Heart left ventricle (tissue), 16 donors: ENCODE results near the gene SGSH. TPM values are rescaled to one million over a fixed set of nuclear protein-coding genes. Genes with fewer than 3 reads are reported as not detected.

Experiments
- ATAC-seq, 4 donors: fragments of 200-7000 bp; cut with Tn5 transposase; one replicate each; pipeline ENCODE4 v1.9.1; 2020 to 2022; ENCODE audit warnings: moderate library complexity in 4 of 4, mild to moderate bottlenecking in 3 of 4, moderate number of reproducible peaks in 1 of 4
- DNase-seq, 5 donors: peaks; one replicate each; pipeline ENCODE4 v3.0.0-alpha.2; 2020
- H3K27ac ChIP-seq, 12 donors: fragments of 200-600 bp; sonication (generic) in 4 of 12; one replicate each; pipeline versions ENCODE4 v1.5.0 to v1.8.0; 2016 to 2022; ENCODE audit warnings: mild to moderate bottlenecking in 2 of 12
- H3K27me3 ChIP-seq, 9 donors: fragments of 200-600 bp; sonication (generic) in 2 of 9; one replicate each; pipeline versions ENCODE4 v1.5.1 to v1.8.0; 2016 to 2022; ENCODE audit warnings: mild to moderate bottlenecking in 3 of 9
- H3K36me3 ChIP-seq, 9 donors: fragments of 200-600 bp; sonication (generic) in 2 of 9; one replicate each; pipeline versions ENCODE4 v1.5.0 to v1.8.0; 2018 to 2022; ENCODE audit warnings: mild to moderate bottlenecking in 2 of 9
- H3K4me1 ChIP-seq, 12 donors: fragments of 200-600 bp; sonication (generic) in 4 of 12; one replicate each; pipeline versions ENCODE4 v1.5.0 to v1.8.0; 2016 to 2022; ENCODE audit warnings: mild to moderate bottlenecking in 3 of 12
- H3K4me3 ChIP-seq, 12 donors: fragments of 200-600 bp; sonication (generic) in 4 of 12; one replicate each; pipeline versions ENCODE4 v1.5.0 to v1.8.0; 2017 to 2022; ENCODE audit warnings: mild to moderate bottlenecking in 9 of 12, moderate library complexity in 4 of 12
- H3K9me3 ChIP-seq, 12 donors: fragments of 200-600 bp; sonication (generic) in 4 of 12; one replicate each; pipeline versions ENCODE4 v1.5.0 to v1.8.0; 2016 to 2022; ENCODE audit warnings: mild to moderate bottlenecking in 1 of 12
- POLR2A ChIP-seq, 2 donors: fragments of 450-650 bp; IDR thresholded peaks; one replicate each; pipeline ENCODE4 v1.6.1; 2017; ENCODE audit warnings: antibody characterized with exemption in 2 of 2, mild to moderate bottlenecking in 2 of 2, moderate library complexity in 2 of 2
- whole genome bisulfite sequencing, 4 donors: extraction: QIAGEN DNeasy Blood & Tissue Kit in 2 of 4; methylation state at CpG; one replicate each; pipeline versions ENCODE4 v1.1.5 to v1.1.7; 2013 to 2018; 5-methylcytosine and 5-hydroxymethylcytosine counted together
- intact Hi-C, 10 donors: fragments of 100-400 bp; cut with DNase I; formaldehyde crosslinking; loops; one replicate each; pipeline versions ENCODE4 v1.11.1 to v1.14.2; 2022
- polyA plus RNA-seq, 2 donors: library from polyadenylated mRNA; stranded (reverse); fragments of 200-250 nt; gene quantifications; one replicate each; pipeline ENCODE4 v1.2.3, GENCODE V29; 2013
- total RNA-seq, 9 donors: library from RNA; depleted of rRNA in 2 of 9; stranded (reverse); fragments of >200 nt in 2 of 9; fragmentation: NEBNext Ultra II Directional in 3 of 9; extraction: Animal tissue kit (Norgen Biotek cat#: 25700) in 3 of 9; gene quantifications; one replicate each; pipeline versions ENCODE4 v1.1.0 to v1.2.4, GENCODE V29; 2016 to 2023
- TF ChIP-seq, protein P1 (sequence below), 12 donors: fragments of 200-600 bp; sonication (generic) in 4 of 12; IDR thresholded peaks; one replicate each; pipeline versions ENCODE4 v1.5.0 to v1.8.0; 2018 to 2022; ENCODE audit warnings: antibody characterized with exemption in 12 of 12, mild to moderate bottlenecking in 5 of 12
- donor health status: ischemic (EF 13 %, LVEDD 7.1; RV severe dilation, severe dysfunction).
- donor health status: healthy with polysubstance abuse.
- donor health status: DM: no; HTN: yes; CAD: no.
- donor health status: DM: no; HTN: no; CAD: no.
- donor health status: ischemic (EF 25% LVEDD 6.9; RV normal size, moderate dysfunction).
- donor health status: ischemic (EF 25% LVEDD 5.7; RV mildly dilated, moderate dysfunction).
- donor health status: healthy.
- donor health status: DM: yes; HTN: yes; CAD: no.
- donor health status: ischemic (EF 35%, LVEDD 5.7; RV mildly dilated, moderate dysfunction).
- donor health status: nonischemic (EF 11% LVEDD 7.7; RV severe dilation, severe dysfunction).
- donor health status: DM: yes; HTN: yes; CAD: no.
- donor health status: PGD.
- donor health status: ischemic (EF 29% LVEDD 5.4; RV normal size, mild dysfunction).
- donor health status: nonischemic (EF 23%, LVEDD 6.1; RV moderate dilation, normal function).

The SGSH gene
- total and polyA plus RNA-seq, 11 donors = 6.4 to 27.0 (median 13.4) TPM

- Histone ChIP-seq H3K4me3 (no peak overlapping the region), H3K9me3 (no peaks in the 10 kb centered on the region), H3K27me3 (peaks cover 0 to 4% (median 0%) of the 10 kb centered on the region in 9 donors), H3K27ac (no peak overlapping the region), H3K36me3 (no peaks in the 10 kb centered on the region), H3K4me1 (peaks cover 0 to 31% (median 18%) of the 10 kb centered on the region in 12 donors)
- DNase-seq (no peak), ATAC-seq (no peak)
- no peak for TF ChIP-seq POLR2A (IDR thresholded peaks at IDR 0.05)
- TF ChIP-seq, protein P1, sequence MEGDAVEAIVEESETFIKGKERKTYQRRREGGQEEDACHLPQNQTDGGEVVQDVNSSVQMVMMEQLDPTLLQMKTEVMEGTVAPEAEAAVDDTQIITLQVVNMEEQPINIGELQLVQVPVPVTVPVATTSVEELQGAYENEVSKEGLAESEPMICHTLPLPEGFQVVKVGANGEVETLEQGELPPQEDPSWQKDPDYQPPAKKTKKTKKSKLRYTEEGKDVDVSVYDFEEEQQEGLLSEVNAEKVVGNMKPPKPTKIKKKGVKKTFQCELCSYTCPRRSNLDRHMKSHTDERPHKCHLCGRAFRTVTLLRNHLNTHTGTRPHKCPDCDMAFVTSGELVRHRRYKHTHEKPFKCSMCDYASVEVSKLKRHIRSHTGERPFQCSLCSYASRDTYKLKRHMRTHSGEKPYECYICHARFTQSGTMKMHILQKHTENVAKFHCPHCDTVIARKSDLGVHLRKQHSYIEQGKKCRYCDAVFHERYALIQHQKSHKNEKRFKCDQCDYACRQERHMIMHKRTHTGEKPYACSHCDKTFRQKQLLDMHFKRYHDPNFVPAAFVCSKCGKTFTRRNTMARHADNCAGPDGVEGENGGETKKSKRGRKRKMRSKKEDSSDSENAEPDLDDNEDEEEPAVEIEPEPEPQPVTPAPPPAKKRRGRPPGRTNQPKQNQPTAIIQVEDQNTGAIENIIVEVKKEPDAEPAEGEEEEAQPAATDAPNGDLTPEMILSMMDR (IDR thresholded peaks at IDR 0.05) = no peak
- intact Hi-C loops = loop anchor here in 2 of 10 donors (5.0 to 10.0 kb wide), 2 partner anchors 44 to 46 kb away; partner anchors contain the start of gene EIF4A3 (in 2 of the 2)
- 79 to 87% (median 82%) methylated on average over 14 to 20 of the region's 20 CpGs for WGBS, 4 donors
Measured at GRCh38 chr17:80191192-80191591, 28.9 kb downstream of the SGSH start.

DNA sequence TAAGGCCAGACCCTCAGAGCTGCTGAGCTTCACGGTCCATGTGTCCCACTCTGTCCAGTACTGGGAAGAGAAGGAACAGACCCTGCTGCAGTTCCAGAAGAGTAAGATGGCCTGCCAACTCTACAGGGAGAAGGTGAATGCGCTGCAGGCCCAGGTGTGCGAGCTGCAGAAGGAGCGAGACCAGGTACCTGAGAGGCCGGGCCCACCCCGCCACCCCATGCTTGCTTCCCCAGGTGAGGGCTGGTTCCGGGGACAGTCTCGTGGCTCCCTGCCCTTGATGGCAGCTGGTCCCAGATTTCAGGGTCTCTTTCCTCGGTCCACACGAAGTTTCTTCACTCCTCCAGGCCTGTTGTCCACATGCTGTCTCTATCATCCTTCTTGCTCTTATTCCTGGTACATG lies 29.4 kb downstream of the SGSH start:
- 92 to 97% (median 95%) methylated on average over 9 to 10 of the region's 10 CpGs for WGBS, 4 donors
- Histone ChIP-seq H3K36me3 (no peaks in the 10 kb centered on the region), H3K27me3 (peaks cover 0 to 4% (median 0%) of the 10 kb centered on the region in 9 donors), H3K4me1 (peaks cover 0 to 31% (median 18%) of the 10 kb centered on the region in 12 donors), H3K4me3 (no peak overlapping the region), H3K27ac (no peak overlapping the region), H3K9me3 (no peaks in the 10 kb centered on the region)
- DNase-seq (no peak), ATAC-seq (no peak)
- intact Hi-C loops = loop anchor here in 2 of 10 donors (5.0 to 10.0 kb wide), 2 partner anchors 43 to 46 kb away; partner anchors contain the start of gene EIF4A3 (in 2 of the 2)
- TF ChIP-seq POLR2A (IDR thresholded peaks at IDR 0.05) = no peak
- TF ChIP-seq, protein P1 (IDR thresholded peaks at IDR 0.05) = no peak

DNA sequence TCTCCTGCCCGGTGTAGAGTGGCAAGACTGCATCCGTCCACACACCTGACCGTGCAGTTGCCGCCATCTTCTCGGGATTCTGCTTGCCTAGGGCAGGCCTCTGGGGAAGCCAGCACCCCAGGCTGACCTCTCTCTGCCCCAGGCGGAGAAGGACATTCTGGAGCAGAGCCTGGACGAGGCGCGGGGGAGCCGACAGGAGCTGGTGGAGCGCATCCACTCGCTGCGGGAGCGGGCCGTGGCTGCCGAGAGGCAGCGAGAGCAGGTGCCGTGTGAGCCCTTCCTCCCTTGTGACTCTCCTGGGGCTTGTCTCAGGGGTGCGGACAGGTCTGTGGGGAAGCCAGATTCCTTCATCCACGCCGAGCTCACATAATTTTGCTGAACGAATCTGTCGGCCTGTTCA lies 30.5 kb downstream of the SGSH start:
- Histone ChIP-seq H3K4me1 (peaks cover 0 to 31% (median 18%) of the 10 kb centered on the region in 12 donors), H3K27me3 (peaks cover 0 to 4% (median 0%) of the 10 kb centered on the region in 9 donors), H3K27ac (no peak overlapping the region), H3K4me3 (no peak overlapping the region), H3K36me3 (no peaks in the 10 kb centered on the region), H3K9me3 (no peaks in the 10 kb centered on the region)
- no peak for TF ChIP-seq POLR2A (IDR thresholded peaks at IDR 0.05)
- TF ChIP-seq, protein P1 (IDR thresholded peaks at IDR 0.05) = no peak
- intact Hi-C loops = loop anchor here in 3 of 10 donors (5.0 to 10.0 kb wide), 2 partner anchors 42 to 45 kb away; partner anchors contain the start of gene EIF4A3 (in 3 of the 3)
- DNase-seq = no peak
- ATAC-seq = no peak
- WGBS, 4 donors = 77 to 83% (median 79%) methylated on average over 21 to 23 of the region's 23 CpGs

DNA sequence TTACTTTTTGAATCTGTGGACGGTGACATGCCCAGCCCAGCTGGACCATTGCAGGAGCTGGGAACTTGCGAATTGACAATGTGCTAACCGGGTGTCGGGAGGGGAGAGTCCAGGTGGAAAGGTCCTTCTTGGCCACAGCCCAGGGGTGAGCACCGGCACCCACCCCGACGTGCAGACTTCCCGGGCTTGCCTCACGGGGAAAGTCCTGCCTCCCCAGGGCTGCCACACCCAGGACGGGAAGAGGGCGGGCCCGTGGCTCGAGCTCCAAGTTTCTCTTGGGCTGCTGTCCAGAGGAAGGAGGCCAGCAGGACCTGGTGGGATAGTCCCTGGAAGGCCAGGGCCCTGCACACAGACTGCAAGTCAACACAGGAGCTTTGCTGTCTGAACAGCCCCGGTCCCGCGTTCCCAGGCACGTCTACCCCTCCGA lies 32.6 kb downstream of the SGSH start:
- ATAC-seq = peak in 3 of 4 donors; percentile 83 to 91 (median 84)
- Histone ChIP-seq H3K9me3 (no peaks in the 10 kb centered on the region), H3K27me3 (peaks cover 0 to 4% (median 0%) of the 10 kb centered on the region in 9 donors), H3K27ac (peak overlapping the region in 9 of 12 donors; percentile 33 to 61 (median 46)), H3K36me3 (no peaks in the 10 kb centered on the region), H3K4me1 (peaks cover 0 to 30% (median 18%) of the 10 kb centered on the region in 12 donors), H3K4me3 (peak overlapping the region in 10 of 12 donors; percentile 8 to 33 (median 26))
- WGBS, 4 donors = 34 to 52% (median 39%) methylated on average over 9 to 18 of the region's 18 CpGs
- peak; percentile 64 to 77 (median 72) for DNase-seq
- TF ChIP-seq, protein P1 (IDR thresholded peaks at IDR 0.05) = no peak
- no peak for TF ChIP-seq POLR2A (IDR thresholded peaks at IDR 0.05)
- intact Hi-C loops = loop anchor here in 1 of 10 donors (5.0 kb wide), 1 partner anchor 40 kb away; the partner anchor contains the start of gene EIF4A3
